HG03097 (cell line): ENCODE measurements around the gene E2F1.

Experiments used
- ATAC-seq: cut with Tn5 transposase; IDR thresholded peaks from one replicate; pipeline ENCODE4 v1.9.1; 2021; ENCODE audit not compliant: unreplicated experiment, low FRiP score

The E2F1 gene

GRCh38 chr20:33673410-33674293, 12.5 kb downstream of the E2F1 start:
- ATAC-seq, result no peak

DNA sequence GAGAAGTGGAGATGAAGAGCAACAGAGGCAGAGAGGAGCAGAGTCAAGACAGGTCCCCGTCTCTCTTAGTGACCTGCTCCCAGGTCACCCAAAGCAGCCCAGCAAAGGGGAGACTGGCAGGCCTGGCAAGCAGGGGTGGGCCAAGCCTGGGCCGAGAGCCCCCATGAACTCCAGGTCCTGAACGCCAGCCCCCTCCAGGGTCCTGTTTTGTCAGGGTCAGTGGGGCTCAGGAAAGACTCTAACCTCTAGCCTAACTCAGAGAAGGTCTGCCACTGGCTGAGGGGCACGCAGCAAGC, 13.1 kb downstream of the E2F1 start:
- ATAC-seq, result no peak

DNA sequence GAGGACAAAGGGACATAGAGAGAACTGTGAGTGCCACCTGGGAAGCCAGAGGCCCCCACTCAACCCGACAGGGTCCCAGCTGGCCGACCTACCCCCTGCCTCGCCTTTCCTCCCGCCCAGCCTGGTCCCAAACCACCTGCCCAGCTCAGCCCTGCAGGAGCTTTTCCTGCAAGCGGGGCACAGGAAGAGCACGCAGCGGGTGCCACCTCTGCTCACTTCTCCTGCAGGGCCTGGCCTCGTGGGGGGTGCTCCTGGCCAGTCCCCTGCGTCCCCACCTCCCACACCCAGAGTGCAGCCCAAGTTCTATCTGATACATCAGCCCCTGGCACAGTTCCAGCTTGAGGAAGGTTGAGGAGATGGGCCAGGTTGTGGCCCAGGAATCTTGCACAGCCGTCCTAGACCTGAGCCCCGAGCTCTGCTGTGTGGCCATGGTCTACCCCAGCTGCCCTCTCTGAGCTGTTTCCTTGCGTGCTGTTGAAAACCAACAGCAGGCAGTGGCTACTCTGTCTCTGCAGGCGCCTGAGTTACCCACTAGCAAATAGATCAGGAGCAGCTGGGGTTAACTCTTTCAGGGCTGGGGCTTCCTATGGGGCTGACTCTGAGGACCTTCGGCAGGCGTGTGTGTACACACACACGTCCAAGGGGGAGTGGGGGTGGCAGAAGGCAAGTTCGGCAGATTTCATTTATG, 13.6 kb downstream of the E2F1 start:
- no peak for ATAC-seq

DNA sequence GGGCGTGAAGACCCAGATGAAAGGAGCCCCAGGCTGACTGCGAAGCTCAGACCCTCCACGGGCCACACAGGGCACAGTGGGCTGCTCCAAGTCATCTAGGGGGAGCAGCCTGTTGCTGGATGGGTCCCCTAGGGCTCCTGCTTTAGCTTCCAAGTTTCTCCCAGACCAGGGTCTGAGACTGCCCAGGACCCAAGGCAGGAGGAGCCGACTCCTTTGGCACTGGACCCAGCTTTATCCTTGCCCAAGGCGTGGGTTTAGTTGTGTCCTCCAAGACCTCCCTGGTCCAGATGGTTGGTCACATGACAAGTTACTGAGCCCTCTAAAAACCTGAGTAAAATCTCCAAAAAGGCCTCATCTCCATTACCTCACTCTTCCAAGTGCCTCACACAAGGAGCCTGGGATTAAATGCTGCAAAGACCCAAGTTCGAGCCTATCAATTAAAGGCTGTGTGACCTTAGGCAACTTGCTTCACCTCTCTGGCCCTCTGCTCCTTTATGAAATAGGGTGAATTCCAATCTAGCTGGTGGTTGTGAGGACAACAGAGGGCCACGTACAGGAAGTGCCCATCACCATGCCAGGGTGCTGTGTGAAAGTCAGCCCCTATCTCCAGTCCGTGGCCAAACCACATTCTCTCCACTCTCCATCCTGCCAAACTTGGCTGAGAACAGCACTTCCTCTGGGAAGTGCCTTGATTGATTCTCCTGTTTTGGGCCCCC, 14.5 kb downstream of the E2F1 start:
- no peak for ATAC-seq

DNA sequence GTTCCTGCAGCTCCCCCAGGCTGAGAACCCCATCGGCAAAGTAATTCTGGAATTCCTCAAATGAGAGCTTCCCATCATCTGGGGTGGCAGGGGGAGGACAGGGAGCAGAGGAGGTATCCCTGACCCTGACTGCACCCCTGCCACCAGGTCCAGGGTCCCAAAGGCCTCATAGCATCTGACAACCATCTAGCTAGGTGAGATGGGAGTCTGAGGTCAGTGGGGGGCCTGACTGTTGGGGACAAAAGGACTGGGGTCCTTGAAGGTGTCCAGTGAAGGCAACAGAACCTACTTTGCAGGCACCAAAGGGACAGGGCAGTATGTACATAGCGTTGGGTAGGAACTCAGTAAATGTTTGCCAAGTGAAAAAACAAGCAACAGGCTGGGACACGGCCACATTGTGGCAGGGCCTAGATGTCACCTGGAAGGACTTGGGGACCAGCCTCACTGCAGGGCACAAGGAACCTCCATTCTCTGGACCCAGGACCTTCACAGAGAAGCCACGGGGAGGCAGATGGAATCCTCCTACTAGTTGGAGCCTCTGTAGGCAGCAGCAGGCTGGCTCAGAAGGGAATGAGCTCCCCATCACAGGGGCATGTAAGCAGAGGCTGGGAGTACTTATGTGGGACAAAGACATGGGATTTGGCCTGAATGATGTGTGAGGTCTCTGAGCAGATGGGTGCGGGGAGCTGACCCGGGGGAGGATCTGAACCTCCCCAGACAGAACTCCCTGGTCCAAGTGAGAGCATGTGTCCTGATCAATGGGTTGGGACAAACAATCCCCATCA, 15.3 kb downstream of the E2F1 start:
- no peak for ATAC-seq

DNA sequence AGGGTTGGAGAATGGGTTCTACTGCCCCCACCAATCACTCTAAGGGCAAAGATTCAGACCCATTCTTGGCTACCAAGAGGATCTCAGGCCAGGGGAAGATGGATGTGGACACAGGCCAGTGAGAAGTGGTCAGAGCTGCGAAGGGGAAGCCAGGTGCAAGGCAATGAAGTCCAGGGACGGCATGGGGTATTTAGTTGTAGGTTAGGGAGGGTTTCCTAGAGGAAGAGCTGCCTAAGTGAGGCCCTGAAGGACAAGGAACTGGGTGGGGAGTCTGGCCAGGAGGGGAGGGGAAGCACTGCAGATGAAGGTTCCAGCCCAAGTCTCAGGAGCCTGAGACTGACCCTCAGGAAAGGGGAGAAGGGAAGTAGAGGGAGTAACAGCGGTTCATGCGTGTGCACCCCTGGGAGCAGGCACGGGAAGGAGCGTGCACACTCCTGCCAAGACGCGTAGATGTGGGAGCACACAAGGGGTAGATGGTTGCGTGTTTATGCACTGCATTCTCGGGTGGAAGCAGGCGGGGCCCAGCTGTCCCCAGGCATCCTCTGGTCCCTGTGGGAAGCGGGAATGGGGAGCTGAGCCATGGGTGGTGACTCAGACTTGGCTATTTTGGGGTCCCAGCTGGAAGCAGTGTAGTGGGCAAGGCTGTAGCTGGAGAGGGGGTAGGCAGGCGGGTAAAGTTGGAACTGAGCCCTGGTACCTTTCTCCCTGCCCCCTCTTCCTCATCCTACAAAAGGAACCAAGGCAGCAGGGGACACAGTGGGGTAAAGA, 16.1 kb downstream of the E2F1 start:
- no peak for ATAC-seq

DNA sequence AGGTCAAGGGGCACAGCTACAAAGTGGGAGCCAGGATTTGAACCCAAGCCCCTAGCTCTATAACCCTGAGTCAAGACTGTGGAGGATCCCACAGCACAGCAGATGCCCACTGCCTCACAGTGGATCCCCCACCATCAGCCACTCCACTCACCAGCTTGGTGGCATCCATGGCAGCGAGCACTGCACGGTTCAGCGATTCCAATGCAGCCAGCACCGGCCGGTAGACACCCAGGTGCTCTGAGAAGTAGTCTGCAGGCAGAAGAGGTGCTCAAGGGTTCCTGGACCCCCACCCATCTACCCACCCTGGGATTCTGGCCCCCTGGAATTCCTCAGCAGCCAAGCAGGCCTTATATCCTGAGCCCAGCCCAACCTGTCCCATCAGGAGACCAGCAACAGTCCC, 17.0 kb downstream of the E2F1 start:
- no peak for ATAC-seq

GRCh38 chr20:33668466-33669155, 17.6 kb downstream of the E2F1 start:
- no peak for ATAC-seq

DNA sequence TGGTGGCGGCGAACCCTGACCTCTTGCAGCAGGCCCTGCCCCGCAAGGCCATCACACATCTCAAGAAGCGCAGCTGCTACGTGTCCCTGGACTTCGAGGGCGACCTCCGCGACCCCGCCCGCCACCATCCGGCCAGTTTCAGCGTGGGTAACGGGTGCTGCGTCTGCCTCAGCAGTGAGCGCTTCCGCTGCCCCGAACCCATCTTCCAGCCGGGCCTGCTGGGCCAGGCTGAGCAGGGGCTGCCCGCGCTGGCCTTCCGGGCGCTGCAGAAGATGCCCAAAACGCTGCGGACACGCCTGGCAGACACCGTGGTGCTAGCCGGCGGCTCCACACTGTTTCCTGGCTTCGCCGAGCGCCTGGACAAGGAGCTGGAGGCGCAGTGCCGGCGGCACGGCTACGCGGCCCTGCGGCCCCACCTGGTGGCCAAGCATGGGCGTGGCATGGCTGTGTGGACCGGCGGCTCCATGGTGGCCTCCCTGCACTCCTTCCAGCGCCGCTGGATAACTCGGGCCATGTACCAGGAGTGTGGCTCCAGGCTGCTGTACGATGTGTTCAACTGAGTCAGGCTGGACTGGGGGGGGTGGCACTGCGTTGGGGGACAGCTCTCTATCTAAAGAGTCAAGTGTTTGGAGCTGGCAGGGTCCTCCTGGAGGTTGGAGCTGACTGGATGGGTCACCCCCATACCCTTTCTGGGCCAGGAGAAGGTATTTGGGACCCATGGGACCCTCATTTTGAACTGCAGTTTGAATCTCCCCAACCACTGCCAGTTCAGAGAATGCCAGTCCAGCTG, 18.3 kb downstream of the E2F1 start:
- peak; percentile 30 for ATAC-seq

DNA sequence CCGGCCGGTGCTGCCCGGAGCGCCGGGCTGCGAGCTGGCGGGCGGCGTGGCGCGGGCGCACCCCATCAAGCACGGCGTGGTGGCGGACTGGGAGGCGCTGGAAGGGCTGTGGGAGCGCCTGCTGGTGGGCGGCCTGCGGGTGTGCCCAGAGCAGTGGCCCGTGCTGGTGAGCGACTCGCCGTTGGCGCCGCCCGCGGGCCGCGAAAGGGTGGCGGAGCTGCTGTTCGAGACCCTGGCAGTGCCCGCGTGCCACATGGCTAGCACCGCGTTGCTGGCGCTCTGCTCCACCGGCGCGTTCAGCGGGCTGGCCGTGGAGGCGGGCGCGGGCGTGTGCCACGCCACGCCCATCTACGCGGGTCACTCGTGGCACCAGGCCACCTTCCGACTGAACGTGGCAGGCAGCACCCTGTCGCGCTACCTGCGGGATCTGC, 18.9 kb downstream of the E2F1 start:
- peak; percentile 7 for ATAC-seq

- peak; percentile 56 for ATAC-seq
Measured at GRCh38 chr20:33666293-33667244, 19.6 kb downstream of the E2F1 start, which contains the start of gene ACTL10. TSS of gene ACTL10 (plus strand) at chr20:33666943. CDS start at chr20:33667498, 555 bp downstream.

- ATAC-seq, result no peak
Measured at GRCh38 chr20:33664762-33665144, 21.4 kb downstream of the E2F1 start.

DNA sequence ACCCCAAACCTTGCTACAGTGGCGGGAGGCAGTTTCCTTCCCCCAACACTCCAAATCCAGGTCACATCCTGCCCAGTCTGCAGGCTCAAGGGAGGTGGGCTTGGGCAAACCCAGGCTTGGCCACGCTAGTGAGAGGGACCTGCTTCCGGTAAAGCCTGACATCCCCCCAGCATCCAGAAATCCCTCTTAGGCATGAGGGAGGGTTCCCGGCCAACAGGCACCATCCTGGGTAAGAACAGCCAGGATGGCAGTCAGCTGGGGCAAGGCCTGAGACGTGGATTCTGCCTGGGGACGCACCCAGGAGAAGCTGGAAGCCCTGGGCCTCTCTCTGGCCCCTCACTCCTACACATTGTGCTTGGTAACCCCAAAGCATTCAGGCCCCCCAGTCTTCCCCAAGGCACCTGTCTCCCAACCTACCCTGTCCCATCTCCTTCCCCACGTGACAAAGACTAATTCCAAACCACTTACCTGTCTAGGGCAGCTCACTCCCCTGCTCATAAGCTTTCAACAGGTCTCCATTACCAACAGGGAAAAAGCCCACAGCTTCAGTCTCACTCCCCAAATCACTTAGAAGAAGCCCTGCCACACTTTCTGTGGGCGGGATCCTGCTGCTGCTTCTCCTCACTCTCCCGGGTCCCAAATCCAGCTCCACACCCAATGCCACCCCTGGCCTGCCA, 22.0 kb downstream of the E2F1 start:
- ATAC-seq, result no peak

- peak; percentile 31 for ATAC-seq
Measured at GRCh38 chr20:33663161-33664084, 22.8 kb downstream of the E2F1 start.

DNA sequence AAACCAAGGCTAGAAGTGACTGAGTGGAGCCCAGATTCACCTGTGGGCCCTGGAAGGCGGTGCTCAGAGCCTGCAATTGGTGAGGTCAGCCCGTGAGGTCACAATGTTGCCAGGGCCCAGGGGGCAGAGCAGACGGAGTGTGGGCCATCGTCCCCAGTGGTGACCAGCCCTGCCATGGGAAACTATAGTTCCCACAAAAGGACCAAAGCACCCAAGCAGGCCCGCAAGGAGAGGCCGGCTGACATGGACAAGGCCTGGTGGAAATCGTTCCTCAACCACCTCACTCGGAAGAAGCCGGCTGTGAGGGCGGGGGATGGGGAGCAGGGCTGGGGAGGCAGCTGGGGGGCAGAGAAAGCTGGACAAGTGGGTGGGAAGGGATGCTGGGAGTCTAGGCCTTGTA, 24.0 kb downstream of the E2F1 start, which contains the start of gene C20orf144:
TSS of gene C20orf144 (plus strand) at position 156 of the 400 bp plus-strand sequence. CDS start at position 175, 19 bp downstream.
- ATAC-seq, result no peak

DNA sequence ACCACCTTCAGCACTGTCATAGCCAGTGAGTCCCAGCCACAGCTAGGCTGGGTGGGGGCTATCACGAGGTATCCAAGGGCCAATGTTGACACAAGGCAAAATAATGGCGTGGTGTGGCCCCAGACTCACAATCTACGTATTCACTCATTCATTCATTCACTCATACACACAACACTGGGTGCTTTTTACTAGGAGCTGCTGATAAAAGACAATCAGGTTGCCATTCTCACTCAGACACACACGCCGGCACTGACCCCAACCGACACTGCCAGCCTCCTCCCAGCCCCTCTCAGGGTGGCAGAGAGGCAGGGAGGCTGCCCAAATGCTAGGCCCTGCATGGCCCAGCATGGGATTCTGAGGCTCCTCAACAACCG, 25.5 kb downstream of the E2F1 start:
- no peak for ATAC-seq
